Testis (tissue), 3 donors: ENCODE results near the gene CCDC7. TPM values are rescaled to one million over a fixed set of nuclear protein-coding genes. Genes with fewer than 3 reads are reported as not detected.
"Not testable (repeated sequence)": the region's sequence is repeated elsewhere in the genome, so short reads cannot be mapped to it uniquely, and the experiment has no call there.

Experiments
- DNase-seq: peaks from one replicate; pipeline ENCODE4 v3.0.0-alpha.2; 2019
- H3K27ac ChIP-seq, 2 donors: fragments of 200-600 bp; sonication (generic); one replicate each; pipeline ENCODE4 v1.5.1; 2019
- H3K27me3 ChIP-seq: fragments of 200-600 bp; sonication (generic); one replicate; pipeline ENCODE4 v1.5.1; 2019
- H3K36me3 ChIP-seq: fragments of 200-600 bp; sonication (generic); one replicate; pipeline ENCODE4 v1.5.1; 2017; ENCODE audit warnings: low read depth; ENCODE audit errors: missing control alignments
- H3K4me1 ChIP-seq: fragments of 200-600 bp; sonication (generic); one replicate; pipeline ENCODE4 v1.5.1; 2019
- H3K4me3 ChIP-seq, 2 donors: fragments of 200-600 bp; sonication (generic); one replicate each; pipeline ENCODE4 v1.5.1; 2017 to 2019
- H3K9me3 ChIP-seq: fragments of 200-600 bp; sonication (generic); one replicate; pipeline ENCODE4 v1.5.1; 2017
- POLR2A ChIP-seq: fragments of 450-650 bp; IDR thresholded peaks from one replicate; pipeline ENCODE4 v1.6.1; 2017; ENCODE audit warnings: antibody characterized with exemption, mild to moderate bottlenecking, moderate library complexity
- WGBS, 2 donors: methylation state at CpG; one replicate each; pipeline ENCODE4 v1.1.5; 2018; 5-methylcytosine and 5-hydroxymethylcytosine counted together
- intact Hi-C: fragments of 100-400 bp; cut with DNase I; formaldehyde crosslinking; loops from one replicate; pipeline ENCODE4 v1.15.1; 2023; ENCODE audit warnings: low total_unique reads
- polyA plus RNA-seq: library from polyadenylated mRNA; stranded (reverse); fragments of 350-450 nt; fragmentation: Illumina TruSeq; extraction: RNeasy Lipid Tissue Mini Kit (QIAGEN cat#74804); gene quantifications from one replicate; pipeline ENCODE4 v1.2.3, GENCODE V29; 2014; ENCODE audit warnings: low read depth, low replicate concordance; ENCODE audit not compliant: insufficient read depth
- total RNA-seq, 2 donors: library from RNA; depleted of rRNA; stranded (reverse); fragments of >200 nt; gene quantifications; one replicate each; pipeline ENCODE4 v1.2.3, GENCODE V29; 2016
- TF ChIP-seq, protein P1 (sequence below), 3 experiments: fragments of 450-650 bp in 2 of 3; fragments of 200-600 bp in 1 of 3; sonication (generic) in 1 of 3; IDR thresholded peaks; one replicate each; pipeline ENCODE4 v1.5.1; 2016 to 2019; ENCODE audit warnings: antibody characterized with exemption in 3 of 3, mild to moderate bottlenecking in 2 of 3, moderate library complexity in 1 of 3

The CCDC7 gene
- total and polyA plus RNA-seq, 3 donors from 2014 or later: 74.0 to 146 (median 74.5) TPM

DNA sequence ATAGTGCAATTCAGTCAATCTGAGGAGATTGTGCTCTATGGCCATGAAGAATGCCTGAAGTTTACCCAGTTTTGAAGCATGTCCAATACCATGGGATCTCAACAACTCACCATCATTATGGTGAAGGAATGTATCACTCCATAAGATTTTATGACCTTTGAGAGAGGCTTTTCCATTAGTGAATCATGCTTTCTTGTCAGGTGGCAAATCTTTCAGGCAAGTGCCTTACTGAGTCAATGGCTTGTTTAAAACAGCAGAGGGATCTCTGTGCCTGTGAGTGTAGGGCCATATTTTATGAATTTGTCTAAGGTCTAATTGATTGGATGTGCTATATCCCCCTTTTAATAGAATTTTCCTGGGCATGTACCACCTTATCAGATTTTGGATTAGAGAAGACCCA is 131.5 kb downstream of the CCDC7 start:
- H3K36me3 ChIP-seq: no peaks in the 10 kb centered on the region
- intact Hi-C loops: no loop called here
- TF ChIP-seq, protein P1, sequence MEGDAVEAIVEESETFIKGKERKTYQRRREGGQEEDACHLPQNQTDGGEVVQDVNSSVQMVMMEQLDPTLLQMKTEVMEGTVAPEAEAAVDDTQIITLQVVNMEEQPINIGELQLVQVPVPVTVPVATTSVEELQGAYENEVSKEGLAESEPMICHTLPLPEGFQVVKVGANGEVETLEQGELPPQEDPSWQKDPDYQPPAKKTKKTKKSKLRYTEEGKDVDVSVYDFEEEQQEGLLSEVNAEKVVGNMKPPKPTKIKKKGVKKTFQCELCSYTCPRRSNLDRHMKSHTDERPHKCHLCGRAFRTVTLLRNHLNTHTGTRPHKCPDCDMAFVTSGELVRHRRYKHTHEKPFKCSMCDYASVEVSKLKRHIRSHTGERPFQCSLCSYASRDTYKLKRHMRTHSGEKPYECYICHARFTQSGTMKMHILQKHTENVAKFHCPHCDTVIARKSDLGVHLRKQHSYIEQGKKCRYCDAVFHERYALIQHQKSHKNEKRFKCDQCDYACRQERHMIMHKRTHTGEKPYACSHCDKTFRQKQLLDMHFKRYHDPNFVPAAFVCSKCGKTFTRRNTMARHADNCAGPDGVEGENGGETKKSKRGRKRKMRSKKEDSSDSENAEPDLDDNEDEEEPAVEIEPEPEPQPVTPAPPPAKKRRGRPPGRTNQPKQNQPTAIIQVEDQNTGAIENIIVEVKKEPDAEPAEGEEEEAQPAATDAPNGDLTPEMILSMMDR (IDR thresholded peaks at IDR 0.05): no peak
- TF ChIP-seq POLR2A: no peak
- no peaks in the 10 kb centered on the region for H3K4me1 ChIP-seq
- no peak overlapping the region for H3K27ac ChIP-seq
- H3K9me3 ChIP-seq: no peaks in the 10 kb centered on the region
- no peaks in the 10 kb centered on the region for H3K27me3 ChIP-seq
- DNase-seq: no peak
- no peak overlapping the region for H3K4me3 ChIP-seq

DNA sequence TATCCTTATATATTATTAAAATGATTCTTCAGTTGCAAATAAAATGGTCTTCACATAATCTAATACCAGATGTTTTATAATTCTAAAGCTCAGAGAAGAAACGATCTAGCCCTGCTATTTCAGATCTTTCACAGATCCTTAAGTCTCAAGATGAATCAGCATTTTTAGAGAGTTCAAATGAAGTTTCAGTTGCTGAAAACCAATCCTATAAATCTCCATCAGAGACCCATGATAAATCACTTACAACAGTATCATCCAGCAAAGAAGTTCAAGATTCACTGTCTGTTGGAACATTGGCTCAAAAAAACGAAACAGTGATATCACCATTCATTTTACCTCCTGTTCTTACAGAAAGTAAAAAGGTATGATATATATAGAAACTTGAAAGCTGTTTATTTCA is 137.0 kb downstream of the CCDC7 start:
- Histone ChIP-seq H3K9me3 (no peaks in the 10 kb centered on the region), H3K27me3 (no peaks in the 10 kb centered on the region), H3K4me1 (no peaks in the 10 kb centered on the region), H3K4me3 (no peak overlapping the region), H3K27ac (no peak overlapping the region), H3K36me3 (no peaks in the 10 kb centered on the region)
- WGBS, 2 donors: 66 to 75% methylated on average over 2 of the region's 2 CpGs
- no peak for DNase-seq
- intact Hi-C loops: no loop called here
- TF ChIP-seq, protein P1 (IDR thresholded peaks at IDR 0.05): no peak
- no peak for TF ChIP-seq POLR2A

DNA sequence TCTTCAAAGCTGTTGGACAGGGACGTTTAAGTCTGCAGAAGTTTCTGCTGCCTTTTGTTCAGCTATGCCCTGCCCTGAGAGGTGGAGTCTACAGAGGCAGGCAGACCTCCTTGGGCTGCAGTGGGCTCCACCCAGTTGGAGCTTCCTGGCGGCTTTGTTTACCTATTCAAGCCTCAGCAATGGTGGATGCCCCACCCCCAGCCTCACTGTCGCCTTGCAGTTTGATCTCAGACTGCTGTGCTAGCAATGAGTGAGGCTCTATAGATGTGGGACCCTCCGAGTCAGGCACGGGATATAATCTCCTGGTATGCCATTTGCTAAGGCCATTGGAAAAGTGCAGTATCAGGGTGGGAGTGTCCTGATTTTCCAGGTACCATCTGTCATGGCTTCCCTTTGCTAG is 152.1 kb downstream of the CCDC7 start:
- H3K27ac ChIP-seq, H3K36me3 ChIP-seq, H3K27me3 ChIP-seq, intact Hi-C loops, DNase-seq, H3K9me3 ChIP-seq, H3K4me3 ChIP-seq, H3K4me1 ChIP-seq: not testable (repeated sequence)
- 88 to 96% methylated on average over 4 to 5 of the region's 5 CpGs for WGBS, 2 donors

DNA sequence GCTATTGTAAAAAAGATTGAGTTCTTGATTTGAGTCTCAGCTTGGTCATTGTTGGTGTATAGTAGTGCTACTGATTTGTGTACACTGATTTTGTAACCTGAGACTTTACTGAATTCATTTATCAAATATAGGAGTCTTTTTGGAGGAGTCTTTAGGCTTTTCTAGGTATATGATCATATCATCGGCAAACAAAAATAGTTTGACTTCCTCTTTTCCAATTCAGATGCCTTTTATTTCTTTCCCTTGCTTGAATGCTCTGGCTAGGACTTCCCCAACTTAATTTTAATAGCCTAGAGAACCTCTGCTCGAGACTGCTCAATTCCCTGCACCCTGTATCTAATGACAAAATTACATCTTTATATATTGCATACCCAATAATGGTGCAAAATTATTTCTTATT is 154.4 kb downstream of the CCDC7 start:
- intact Hi-C loops: no loop called here
- TF ChIP-seq, protein P1 (IDR thresholded peaks at IDR 0.05): no peak
- no peak for TF ChIP-seq POLR2A
- 74 to 85% methylated on average over 2 of the region's 2 CpGs for WGBS, 2 donors
- Histone ChIP-seq H3K9me3 (no peaks in the 10 kb centered on the region), H3K27me3 (no peaks in the 10 kb centered on the region), H3K4me3 (no peak overlapping the region), H3K27ac (no peak overlapping the region), H3K4me1 (no peaks in the 10 kb centered on the region), H3K36me3 (no peaks in the 10 kb centered on the region)
- no peak for DNase-seq

DNA sequence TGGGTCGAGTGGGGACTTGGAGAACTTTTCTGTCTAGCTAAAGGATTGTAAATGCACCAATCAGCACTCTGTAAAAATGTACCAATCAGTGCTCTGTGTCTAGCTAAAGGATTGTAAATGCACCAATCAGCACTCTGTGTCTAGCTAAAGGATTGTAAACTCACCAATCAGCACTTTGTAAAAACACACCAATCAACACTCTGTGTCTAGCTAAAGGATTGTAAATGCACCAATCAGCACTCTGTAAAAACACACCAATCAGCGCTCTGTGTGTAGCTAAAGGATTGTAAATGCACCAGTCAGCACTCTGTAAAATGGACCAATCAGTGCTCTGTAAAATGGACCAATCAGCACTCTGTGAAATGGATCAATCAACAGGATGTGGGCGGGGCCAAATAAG is 155.6 kb downstream of the CCDC7 start:
- H3K27ac ChIP-seq, H3K4me1 ChIP-seq, H3K27me3 ChIP-seq, H3K9me3 ChIP-seq, H3K36me3 ChIP-seq, DNase-seq, intact Hi-C loops, H3K4me3 ChIP-seq: not testable (repeated sequence)
- WGBS, 2 donors: 79 to 87% methylated on average over 3 of the region's 3 CpGs

DNA sequence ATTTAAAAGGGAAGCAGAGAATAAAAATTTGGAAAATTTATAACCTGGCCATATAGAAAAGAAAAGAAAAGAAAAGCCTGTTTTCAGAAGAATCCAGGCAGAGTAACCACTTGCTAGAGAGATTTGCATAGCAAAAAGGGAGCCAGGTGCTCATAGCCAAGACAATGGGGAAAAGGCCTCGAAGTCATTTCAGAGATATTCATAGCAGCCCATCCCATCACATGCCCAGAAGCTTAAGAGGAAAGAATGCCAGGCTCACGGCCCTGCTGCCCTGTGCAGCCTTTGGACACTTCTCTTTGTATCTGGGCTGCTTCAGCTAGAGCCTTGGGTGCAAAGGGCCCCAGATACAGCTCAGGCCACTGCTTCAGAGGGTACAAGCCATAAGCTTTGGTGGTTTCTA is 159.8 kb downstream of the CCDC7 start:
- Histone ChIP-seq H3K4me1 (no peaks in the 10 kb centered on the region), H3K9me3 (no peaks in the 10 kb centered on the region), H3K4me3 (no peak overlapping the region), H3K36me3 (no peaks in the 10 kb centered on the region), H3K27ac (no peak overlapping the region), H3K27me3 (no peaks in the 10 kb centered on the region)
- no peak for DNase-seq
- intact Hi-C loops: no loop called here
- 91 to 100% methylated on average over 2 of the region's 2 CpGs for WGBS, 2 donors
- TF ChIP-seq, protein P1 (IDR thresholded peaks at IDR 0.05): no peak
- TF ChIP-seq POLR2A: no peak

DNA sequence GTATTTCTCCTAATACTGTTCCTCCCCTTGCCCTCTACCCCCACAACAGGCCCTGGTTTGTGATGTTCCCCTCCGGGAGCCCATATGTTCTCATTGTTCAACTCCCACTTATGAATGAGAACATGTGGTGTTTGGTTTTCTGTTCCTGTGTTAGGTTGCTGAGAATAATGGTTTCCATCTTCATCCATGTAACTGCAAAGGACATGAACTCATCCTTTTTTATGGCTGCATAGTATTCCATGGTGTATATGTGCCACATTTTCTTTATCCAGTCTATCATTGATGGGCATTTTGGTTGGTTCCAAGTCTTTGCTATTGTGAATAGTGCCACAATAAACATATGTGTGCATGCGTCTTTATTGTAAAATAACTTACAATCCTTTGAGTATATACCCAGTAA is 164.6 kb downstream of the CCDC7 start:
- H3K9me3 ChIP-seq, intact Hi-C loops, H3K36me3 ChIP-seq, DNase-seq, H3K4me1 ChIP-seq, H3K4me3 ChIP-seq, H3K27me3 ChIP-seq, H3K27ac ChIP-seq: not testable (repeated sequence)
- 88 to 100% methylated on average over 2 of the region's 2 CpGs for WGBS, 2 donors
